ENCODE data around the gene SCLY. TPM values are rescaled to one million over a fixed set of nuclear protein-coding genes. Genes with fewer than 3 reads are reported as not detected.

SCLY gene
- total RNA-seq, 1 experiment from 2014 or later, result 21.7 TPM

DNA sequence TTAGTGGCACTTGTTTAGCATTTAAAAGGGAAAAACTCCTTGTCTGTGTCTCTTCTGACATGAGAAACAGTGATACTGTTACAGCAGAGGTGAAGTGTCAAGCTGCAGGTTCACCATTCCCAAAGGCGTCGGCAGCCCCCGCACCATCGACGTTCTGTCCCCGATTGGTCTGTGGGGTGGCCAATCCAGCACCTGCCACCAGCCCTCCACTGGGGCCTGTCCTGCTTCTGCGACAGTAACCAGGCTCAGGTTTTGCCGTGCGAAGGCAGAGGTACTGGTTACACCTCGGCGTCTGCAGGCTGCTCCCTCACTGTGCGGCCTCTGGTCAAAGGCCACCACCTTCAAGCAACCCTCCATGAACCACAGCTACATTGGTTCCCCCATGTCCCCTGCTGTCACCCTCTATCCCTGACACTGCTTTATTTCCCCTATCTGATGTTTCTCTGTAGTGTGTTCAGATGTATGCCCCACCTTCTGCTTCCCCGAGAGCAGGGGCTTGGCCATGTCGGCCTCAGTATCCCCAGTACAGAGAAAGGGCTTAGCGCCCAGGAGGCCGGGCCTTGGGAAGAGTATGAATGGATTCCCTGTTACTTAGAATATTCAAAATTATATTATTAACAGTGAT is 30.7 kb downstream of the SCLY start:
- H3K27me3 ChIP-seq (replicated peaks; ENCODE audit: control insufficient read depth, insufficient read depth, low read length), result no peaks in the 10 kb centered on the region
- intact Hi-C loops (cut with micrococcal nuclease; ENCODE audit: unreplicated experiment), result no loop called here
- no peak for DNase-seq
- H3K4me1 ChIP-seq, result no peaks in the 10 kb centered on the region
- H3K4me3 ChIP-seq (ENCODE audit: low read depth, low read length), result no peak overlapping the region
- Mint-ChIP-seq H3K4me1 (ENCODE audit: low read depth, unreplicated experiment) (no peaks in the 10 kb centered on the region), H3K9me3 (ENCODE audit: unreplicated experiment) (no peaks in the 10 kb centered on the region), H3K27me3 (ENCODE audit: insufficient read depth, unreplicated experiment) (no peaks in the 10 kb centered on the region), H3K4me3 (ENCODE audit: unreplicated experiment) (no peak overlapping the region), H3K27ac (ENCODE audit: unreplicated experiment) (no peak overlapping the region), H3K36me3 (ENCODE audit: insufficient read depth, unreplicated experiment) (peaks cover 11% of the 10 kb centered on the region)
- H3K9me3 ChIP-seq, result no peaks in the 10 kb centered on the region
- H3K36me3 ChIP-seq (ENCODE audit: control insufficient read depth, insufficient read depth, low read length), result no peaks in the 10 kb centered on the region
- CTCF ChIA-PET, result no interaction called here
- BruUV-seq (replicated peaks), result no TSS peak
- TF ChIP-seq CTCF (IDR thresholded peaks at IDR 0.05; ENCODE audit: insufficient read depth in 1 of 2, low read depth in 1 of 2, low read length in 1 of 2, severe bottlenecking in 1 of 2, unreplicated experiment in 1 of 2), result no peak
- POLR2A ChIA-PET, result no interaction called here

- peak overlapping the region; percentile 49 for H3K27ac Mint-ChIP-seq (ENCODE audit: unreplicated experiment)
- POLR2A ChIA-PET, result no interaction called here
Measured at GRCh38 chr2:238092486-238093035, 31.8 kb downstream of the SCLY start.

More at GRCh38 chr2:238092486-238093035, 31.8 kb downstream of the SCLY start:
- intact Hi-C loops (cut with micrococcal nuclease; ENCODE audit: unreplicated experiment), result no loop called here
- H3K4me1 Mint-ChIP-seq (ENCODE audit: low read depth, unreplicated experiment), result no peaks in the 10 kb centered on the region
- Histone ChIP-seq H3K9me3 (no peaks in the 10 kb centered on the region), H3K4me1 (no peaks in the 10 kb centered on the region), H3K36me3 (ENCODE audit: control insufficient read depth, insufficient read depth, low read length) (no peaks in the 10 kb centered on the region), H3K4me3 (ENCODE audit: low read depth, low read length) (no peak overlapping the region), H3K27me3 (replicated peaks; ENCODE audit: control insufficient read depth, insufficient read depth, low read length) (no peaks in the 10 kb centered on the region)
- no peak overlapping the region for H3K4me3 Mint-ChIP-seq (ENCODE audit: unreplicated experiment)
- no peak for DNase-seq
- no peaks in the 10 kb centered on the region for H3K9me3 Mint-ChIP-seq (ENCODE audit: unreplicated experiment)
- no TSS peak for BruUV-seq (replicated peaks)
- TF ChIP-seq CTCF (IDR thresholded peaks at IDR 0.05; ENCODE audit: insufficient read depth in 1 of 2, low read depth in 1 of 2, low read length in 1 of 2, severe bottlenecking in 1 of 2, unreplicated experiment in 1 of 2), result no peak
- CTCF ChIA-PET, result no interaction called here
- peaks cover 16% of the 10 kb centered on the region for H3K36me3 Mint-ChIP-seq (ENCODE audit: insufficient read depth, unreplicated experiment)
- no peaks in the 10 kb centered on the region for H3K27me3 Mint-ChIP-seq (ENCODE audit: insufficient read depth, unreplicated experiment)

All from Caco-2 (cell line).